K562 (cell line): Measurements from ENCODE around the gene LBHD1. TPM values are rescaled to one million over a fixed set of nuclear protein-coding genes. Genes with fewer than 3 reads are reported as not detected.

Experiments used
- HDAC1 ChIP-seq, 2 experiments: fragments of 450-650 bp; IDR thresholded peaks; 2 replicates each; pipeline ENCODE4 v1.6.1; 2016 to 2017; ENCODE audit warnings: inconsistent platforms in 1 of 2, mild to moderate bottlenecking in 1 of 2, moderate library complexity in 1 of 2
- HDGF ChIP-seq: fragments of 450-650 bp; IDR thresholded peaks from 2 replicates; pipeline ENCODE4 v1.6.1; 2016
- HMG20A ChIP-seq: fragments of 450-650 bp; formaldehyde crosslinking; conservative IDR thresholded peaks from 2 replicates; pipeline ENCODE4 v1.4.0; 2020; ENCODE audit warnings: mild to moderate bottlenecking, mixed read lengths
- KLF16 ChIP-seq: IDR thresholded peaks from 2 replicates; pipeline ENCODE4 v1.6.1; 2016; ENCODE audit warnings: antibody characterized with exemption
- LEF1 ChIP-seq: fragments of 450-650 bp; IDR thresholded peaks from 2 replicates; pipeline ENCODE4 v1.6.1; 2016; ENCODE audit warnings: mild to moderate bottlenecking
- MAZ ChIP-seq, 2 experiments: fragments of 450-650 bp in 1 of 2; sonication (generic) in 1 of 2; formaldehyde crosslinking; IDR thresholded peaks in 1 of 2; conservative IDR thresholded peaks in 1 of 2; 2 replicates each; pipeline versions ENCODE4 v1.4.0 to v1.5.0; 2020; ENCODE audit warnings: mild to moderate bottlenecking in 1 of 2, missing genetic modification reagents in 1 of 2
- NEUROD1 ChIP-seq: fragments of 150-350 bp; IDR thresholded peaks from 2 replicates; pipeline ENCODE4 v1.6.1; 2014; ENCODE audit warnings: borderline replicate concordance, low read length, low read depth; ENCODE audit not compliant: partially characterized antibody
- PCBP1 ChIP-seq: fragments of 200-400 bp; formaldehyde crosslinking; IDR thresholded peaks from 2 replicates; pipeline ENCODE4 v1.6.1; 2018; ENCODE audit warnings: mild to moderate bottlenecking, low read depth, low read length; ENCODE audit not compliant: poor library complexity, severe bottlenecking
- PHF20 ChIP-seq: fragments of 450-650 bp; IDR thresholded peaks from 2 replicates; pipeline ENCODE4 v1.6.1; 2018; ENCODE audit not compliant: partially characterized antibody
- PML ChIP-seq: IDR thresholded peaks from 2 replicates; pipeline ENCODE4 v1.6.1; 2012; ENCODE audit warnings: low read length, inconsistent platforms
- POU5F1 ChIP-seq: fragments of 150-350 bp; IDR thresholded peaks from 2 replicates; pipeline ENCODE4 v1.6.1; 2014; ENCODE audit warnings: borderline replicate concordance, low read length, low read depth, mild to moderate bottlenecking; ENCODE audit not compliant: partially characterized antibody
- ZBTB1 ChIP-seq: sonication (generic); formaldehyde crosslinking; IDR thresholded peaks from 2 replicates; pipeline ENCODE4 v1.8.1; 2023; ENCODE audit warnings: missing genetic modification reagents, low read depth, mild to moderate bottlenecking, borderline replicate concordance
- ZBTB11 ChIP-seq, 3 experiments: fragments of 200-800 bp in 1 of 3; fragments of 250-450 bp in 1 of 3; fragments of 450-650 bp in 1 of 3; sonication (Bioruptor Pico) in 1 of 3; sonication (Bioruptor generic) in 1 of 3; formaldehyde crosslinking in 1 of 3; IDR thresholded peaks; 2 replicates each; pipeline versions ENCODE4 v1.6.1 to v1.8.0; 2016 to 2022; ENCODE audit warnings: mild to moderate bottlenecking in 2 of 3, missing genetic modification characterization in 2 of 3, missing compliant biosample characterization in 1 of 3, moderate library complexity in 1 of 3
- ZNF253 ChIP-seq: fragments of 250-450 bp; sonication (Bioruptor Pico); conservative IDR thresholded peaks from 2 replicates; pipeline ENCODE4 v1.6.1; 2021; ENCODE audit warnings: mild to moderate bottlenecking
- ZNF384 ChIP-seq: IDR thresholded peaks from 2 replicates; pipeline ENCODE4 v1.6.1; 2012; ENCODE audit warnings: low read depth, low read length, improper control_type of control experiment
- ZNF764 ChIP-seq: fragments of 250-450 bp; sonication (Bioruptor Pico); IDR thresholded peaks from 2 replicates; pipeline ENCODE4 v1.4.0; 2020; ENCODE audit warnings: low read depth, mild to moderate bottlenecking, moderate library complexity
- polyA plus RNA-seq, 8 experiments: library from polyadenylated mRNA; depleted of rRNA in 4 of 8; stranded (reverse) in 5 of 8; unstranded in 3 of 8; fragments of >200 nt; fragmentation: Nextera tagmentation in 2 of 8; fragmentation: Illumina TruSeq in 1 of 8; extraction: Ambion mirVana in 2 of 8; extraction: Trizol in 1 of 8; gene quantifications; 2 replicates each; pipeline versions ENCODE4 v1.2.1 to v1.2.3, GENCODE V29; 2011 to 2014; ENCODE audit warnings: inconsistent platforms in 1 of 8, missing spikeins in 1 of 8
- total RNA-seq, 7 experiments: library from RNA; depleted of rRNA in 6 of 7; stranded (reverse); fragments of >200 nt in 6 of 7; fragmentation: Illumina TruSeq in 2 of 7; extraction: Trizol in 2 of 7; gene quantifications; 2 replicates each; pipeline versions ENCODE4 v1.2.1 to v1.2.3, GENCODE V29; 2011 to 2021; ENCODE audit warnings: low replicate concordance in 1 of 7
- TF ChIP-seq, protein P1 (sequence below): sonication (generic); formaldehyde crosslinking; IDR thresholded peaks from 2 replicates; pipeline ENCODE4 v1.8.0; 2022; ENCODE audit warnings: mild to moderate bottlenecking, missing genetic modification reagents, borderline replicate concordance
- TF ChIP-seq, protein P2 (sequence below): fragments of 450-650 bp; IDR thresholded peaks from 2 replicates; pipeline ENCODE4 v1.6.1; 2016; ENCODE audit warnings: antibody characterized with exemption

The LBHD1 gene
- total and polyA plus RNA-seq, 9 of the 15 experiments (the other 6 are each of a cell fraction or from before 2014, with no cell fraction given), result 2.6 to 28.0 (median 12.5) TPM

DNA sequence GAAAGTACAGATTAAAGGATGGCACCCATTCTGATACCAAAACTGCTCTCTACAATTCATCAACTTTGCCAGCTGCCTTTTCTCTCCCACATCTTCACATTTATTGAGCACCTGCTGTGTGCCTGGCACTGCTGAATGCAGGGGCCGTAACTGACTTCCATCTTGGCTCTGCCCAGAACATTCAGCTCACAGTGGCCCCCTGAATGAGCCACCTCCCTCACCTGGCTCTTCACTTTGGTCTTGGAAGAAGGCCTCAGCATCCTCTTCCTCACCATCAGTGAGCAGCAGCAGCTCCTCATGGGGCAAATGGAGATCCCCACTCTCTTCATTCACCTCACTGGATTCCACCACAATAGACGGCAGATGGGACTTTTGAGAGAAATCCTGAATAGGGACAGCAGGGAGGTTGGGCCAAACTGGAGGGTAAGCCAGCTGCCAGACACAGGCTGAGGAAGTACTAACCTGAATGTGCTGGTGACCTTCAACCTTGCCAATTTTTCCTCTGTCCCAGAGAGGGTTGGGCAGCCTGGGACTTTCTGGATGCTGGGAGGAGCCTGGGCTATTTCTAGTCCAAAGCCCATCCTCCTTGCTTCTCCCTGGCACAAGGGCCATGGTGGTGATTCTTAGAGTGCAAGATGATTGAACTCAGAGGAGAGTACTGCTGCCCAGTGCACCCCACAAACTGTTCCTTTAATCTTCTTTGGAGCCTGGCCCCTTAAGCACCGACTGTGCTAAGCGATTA, 2.5 kb downstream of the LBHD1 start (continued):
- TF ChIP-seq ZBTB11 (CRISPR knock-in tag; IDR thresholded peaks at IDR 0.05), result no peak
- no peak for TF ChIP-seq POU5F1
- no peak for TF ChIP-seq ZBTB1 (CRISPR knock-in tag)
- TF ChIP-seq PHF20, result no peak
- TF ChIP-seq PCBP1, result no peak
- TF ChIP-seq, protein P1, sequence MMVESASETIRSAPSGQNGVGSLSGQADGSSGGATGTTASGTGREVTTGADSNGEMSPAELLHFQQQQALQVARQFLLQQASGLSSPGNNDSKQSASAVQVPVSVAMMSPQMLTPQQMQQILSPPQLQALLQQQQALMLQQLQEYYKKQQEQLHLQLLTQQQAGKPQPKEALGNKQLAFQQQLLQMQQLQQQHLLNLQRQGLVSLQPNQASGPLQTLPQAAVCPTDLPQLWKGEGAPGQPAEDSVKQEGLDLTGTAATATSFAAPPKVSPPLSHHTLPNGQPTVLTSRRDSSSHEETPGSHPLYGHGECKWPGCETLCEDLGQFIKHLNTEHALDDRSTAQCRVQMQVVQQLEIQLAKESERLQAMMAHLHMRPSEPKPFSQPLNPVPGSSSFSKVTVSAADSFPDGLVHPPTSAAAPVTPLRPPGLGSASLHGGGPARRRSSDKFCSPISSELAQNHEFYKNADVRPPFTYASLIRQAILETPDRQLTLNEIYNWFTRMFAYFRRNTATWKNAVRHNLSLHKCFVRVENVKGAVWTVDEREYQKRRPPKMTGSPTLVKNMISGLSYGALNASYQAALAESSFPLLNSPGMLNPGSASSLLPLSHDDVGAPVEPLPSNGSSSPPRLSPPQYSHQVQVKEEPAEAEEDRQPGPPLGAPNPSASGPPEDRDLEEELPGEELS (CRISPR knock-in tag), result no peak
- peak; percentile 67; the same call in 1 of the 2 replicates for TF ChIP-seq ZNF384
- TF ChIP-seq HMG20A (CRISPR knock-in tag), result no peak
- TF ChIP-seq KLF16, result no peak
- TF ChIP-seq ZNF253, result no peak
- TF ChIP-seq PML, result no peak
- TF ChIP-seq HDGF, result no peak; the same call in none of the 2 replicates
- 0 out of 2 replicates have a peak, but pooled peaks have one; percentile 4 for TF ChIP-seq LEF1
- TF ChIP-seq MAZ (CRISPR knock-in tag; conservative IDR thresholded peaks at IDR 0.05 in 1 of 2, IDR thresholded peaks at IDR 0.05 in 1 of 2), result no peak
- TF ChIP-seq NEUROD1, result no peak
- no peak for TF ChIP-seq ZNF764
- TF ChIP-seq, protein P2, sequence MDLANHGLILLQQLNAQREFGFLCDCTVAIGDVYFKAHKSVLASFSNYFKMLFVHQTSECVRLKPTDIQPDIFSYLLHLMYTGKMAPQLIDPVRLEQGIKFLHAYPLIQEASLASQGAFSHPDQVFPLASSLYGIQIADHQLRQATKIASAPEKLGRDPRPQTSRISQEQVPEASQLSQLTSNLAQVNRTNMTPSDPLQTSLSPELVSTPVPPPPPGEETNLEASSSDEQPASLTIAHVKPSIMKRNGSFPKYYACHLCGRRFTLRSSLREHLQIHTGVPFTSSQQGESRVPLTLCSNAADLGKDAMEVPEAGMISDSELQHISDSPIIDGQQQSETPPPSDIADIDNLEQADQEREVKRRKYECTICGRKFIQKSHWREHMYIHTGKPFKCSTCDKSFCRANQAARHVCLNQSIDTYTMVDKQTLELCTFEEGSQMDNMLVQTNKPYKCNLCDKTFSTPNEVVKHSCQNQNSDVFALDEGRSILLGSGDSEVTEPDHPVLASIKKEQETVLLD, result no peak
- TF ChIP-seq HDAC1 (IDR thresholded peaks at IDR 0.05), result no peak
